Heart left ventricle (tissue), 13 donors: ENCODE results near the gene PAGE1.

Experiments
- CTCF ChIP-seq, 12 donors: fragments of 200-600 bp; sonication (generic) in 4 of 12; IDR thresholded peaks; one replicate each; pipeline versions ENCODE4 v1.5.0 to v1.8.0; 2018 to 2022; ENCODE audit warnings: antibody characterized with exemption in 12 of 12, mild to moderate bottlenecking in 5 of 12
- POLR2A ChIP-seq, 2 donors: fragments of 450-650 bp; IDR thresholded peaks; one replicate each; pipeline ENCODE4 v1.6.1; 2017; ENCODE audit warnings: antibody characterized with exemption in 2 of 2, mild to moderate bottlenecking in 2 of 2, moderate library complexity in 2 of 2
- donor health status: ischemic (EF 13 %, LVEDD 7.1; RV severe dilation, severe dysfunction).
- donor health status: DM: no; HTN: yes; CAD: no.
- donor health status: DM: no; HTN: no; CAD: no.
- donor health status: ischemic (EF 25% LVEDD 6.9; RV normal size, moderate dysfunction).
- donor health status: ischemic (EF 25% LVEDD 5.7; RV mildly dilated, moderate dysfunction).
- donor health status: ischemic (EF 35%, LVEDD 5.7; RV mildly dilated, moderate dysfunction).
- donor health status: nonischemic (EF 11% LVEDD 7.7; RV severe dilation, severe dysfunction).
- donor health status: DM: yes; HTN: yes; CAD: no.
- donor health status: PGD.
- donor health status: ischemic (EF 29% LVEDD 5.4; RV normal size, mild dysfunction).
- donor health status: nonischemic (EF 23%, LVEDD 6.1; RV moderate dilation, normal function).

GRCh38 chrX:49664824-49665223, 31.0 kb downstream of the PAGE1 start:
- TF ChIP-seq CTCF (IDR thresholded peaks at IDR 0.05), result no peak
- no peak for TF ChIP-seq POLR2A (IDR thresholded peaks at IDR 0.05)
